Fibroblast of skin of left biceps (primary cell): ENCODE data around the gene ATCAY.
"Not testable (repeated sequence)": the region's sequence is repeated elsewhere in the genome, so short reads cannot be mapped to it uniquely, and the experiment has no call there.

ENCODE experiments used
- DNase-seq, 2 experiments: peaks; one replicate each; pipeline ENCODE4 v3.0.0-alpha.2; 2013; ENCODE audit warnings: low read depth in 2 of 2

ATCAY gene

DNA sequence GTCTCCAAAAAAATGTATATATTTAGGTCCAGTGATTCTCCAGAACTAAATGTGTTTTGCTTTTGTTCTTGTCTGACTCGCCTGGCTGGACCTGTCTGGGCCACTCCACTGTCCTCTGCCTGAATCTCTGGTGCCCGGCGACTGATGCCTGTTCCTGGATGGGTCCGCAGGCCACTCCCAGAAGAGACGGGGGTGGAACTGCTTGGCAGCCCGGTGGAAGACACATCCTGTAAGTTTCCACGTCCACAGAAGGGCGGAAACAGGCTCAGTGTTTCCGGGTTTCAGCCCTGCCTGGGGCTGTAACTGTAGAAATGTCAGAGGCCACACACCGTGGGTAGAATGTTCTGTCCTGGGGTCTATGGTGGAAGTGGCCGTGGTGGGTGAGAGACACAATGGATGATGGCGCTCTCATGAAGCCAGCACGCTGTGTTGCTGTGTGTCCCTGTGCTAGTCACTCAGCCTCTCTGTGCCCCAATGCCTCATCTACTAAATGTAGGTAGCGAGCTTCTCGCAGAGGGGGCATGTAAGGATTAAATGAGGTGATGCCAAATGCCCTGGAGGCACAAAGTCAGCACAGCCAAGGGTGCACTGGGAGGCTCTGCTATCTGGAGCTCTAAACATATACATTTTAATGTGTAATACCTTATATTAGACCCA is 22.0 kb downstream of the ATCAY start:
- DNase-seq, result no peak

DNA sequence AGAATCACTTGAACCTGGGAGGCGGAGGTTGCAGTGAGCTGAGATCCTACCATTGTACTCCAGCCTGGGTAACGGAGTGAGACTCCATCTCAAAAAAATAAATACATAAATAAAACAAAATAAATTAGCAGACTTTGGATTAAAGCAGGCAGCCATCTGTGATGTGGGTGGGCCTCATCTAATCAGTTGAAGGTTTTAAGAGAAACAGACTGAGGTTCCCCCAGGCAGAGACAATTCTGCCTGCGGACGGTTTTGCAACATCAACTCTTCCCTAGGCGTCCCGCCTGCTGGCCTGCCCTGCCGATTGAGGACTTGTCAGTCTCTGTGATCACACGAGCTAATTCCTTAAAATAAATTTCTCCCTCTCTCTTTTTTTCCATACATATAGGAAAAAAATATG is 23.7 kb downstream of the ATCAY start:
- DNase-seq, result no peak

- DNase-seq, result no peak
Observed at GRCh38 chr19:3907626-3908265, 27.3 kb downstream of the ATCAY start.

GRCh38 chr19:3908266-3909054 is 28.0 kb downstream of the ATCAY start:
- no peak for DNase-seq

DNA sequence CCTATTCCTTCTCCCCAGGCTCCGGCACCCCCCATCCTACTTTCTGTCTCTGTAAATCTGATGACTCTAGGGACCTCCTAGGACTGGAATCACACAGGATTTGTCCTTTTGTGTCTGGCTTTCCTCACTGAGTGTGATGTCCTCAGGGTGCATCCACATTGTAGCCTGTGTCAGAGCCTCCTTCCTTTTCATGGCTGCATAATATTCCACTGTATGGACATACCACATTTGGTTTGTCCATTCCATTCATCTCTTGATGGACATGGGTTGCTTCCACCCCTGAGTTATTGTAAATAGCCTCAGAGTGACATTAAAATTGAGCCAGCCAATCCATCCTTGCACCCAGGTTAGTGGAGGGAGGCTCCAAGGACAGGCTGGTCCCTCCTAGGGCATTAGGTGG is 29.6 kb downstream of the ATCAY start:
- no peak for DNase-seq

GRCh38 chr19:3914199-3914598 is 33.7 kb downstream of the ATCAY start:
- DNase-seq, result no peak

- no peak for DNase-seq
Observed at GRCh38 chr19:3916033-3916432, 35.5 kb downstream of the ATCAY start.

DNA sequence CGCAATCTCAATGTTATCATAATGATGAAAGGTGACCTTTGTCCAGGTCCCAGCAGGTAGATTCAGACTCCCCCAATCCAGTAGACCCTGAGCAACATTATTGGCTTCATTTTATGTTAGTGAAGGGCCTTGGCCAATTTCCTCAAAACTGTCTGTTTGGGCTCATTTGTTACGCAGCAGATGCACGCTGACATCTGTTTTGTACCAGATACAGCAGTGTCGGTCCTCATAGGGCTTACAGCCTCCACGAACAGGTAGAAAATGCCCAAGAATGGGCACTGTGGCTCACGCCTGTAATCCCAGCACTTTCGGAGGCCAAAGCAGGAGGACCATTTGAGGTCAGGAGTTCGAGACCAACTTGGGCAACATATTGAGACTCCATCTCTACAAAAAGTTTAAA is 39.3 kb downstream of the ATCAY start:
- no peak for DNase-seq

DNA sequence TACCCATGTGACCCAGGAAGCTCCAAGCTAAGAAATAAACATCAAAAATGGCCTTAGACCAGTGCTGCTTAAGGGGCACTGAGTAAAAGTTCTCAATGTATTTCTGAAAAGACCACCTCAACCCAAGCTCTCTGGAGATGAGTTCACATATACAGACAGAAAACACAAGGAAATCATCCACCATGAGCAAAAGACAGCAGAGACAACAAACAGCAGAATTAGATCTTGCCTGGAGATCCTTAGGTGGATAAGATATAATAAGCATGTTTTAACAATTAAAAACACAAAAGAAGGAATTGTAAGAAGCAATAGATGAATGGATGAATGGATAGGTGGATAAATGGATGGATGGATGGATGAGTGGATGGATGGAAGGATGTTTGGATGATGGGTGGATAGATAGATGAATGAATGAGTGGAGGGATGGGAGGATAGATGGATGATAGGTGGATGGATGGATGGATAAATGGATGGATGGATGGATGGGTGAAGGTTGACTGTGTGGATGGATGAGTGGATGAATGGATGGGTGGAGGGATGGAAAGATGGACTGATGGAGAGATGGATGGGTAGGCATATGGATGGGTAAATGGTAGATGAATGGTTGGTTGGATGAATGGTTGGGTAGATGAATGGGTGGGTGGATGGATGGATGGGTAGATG is 42.7 kb downstream of the ATCAY start:
- no peak for DNase-seq

GRCh38 chr19:3923912-3924311 is 43.4 kb downstream of the ATCAY start:
- DNase-seq, result no peak

- no peak for DNase-seq
Observed at GRCh38 chr19:3931041-3931440, 50.6 kb downstream of the ATCAY start.

DNA sequence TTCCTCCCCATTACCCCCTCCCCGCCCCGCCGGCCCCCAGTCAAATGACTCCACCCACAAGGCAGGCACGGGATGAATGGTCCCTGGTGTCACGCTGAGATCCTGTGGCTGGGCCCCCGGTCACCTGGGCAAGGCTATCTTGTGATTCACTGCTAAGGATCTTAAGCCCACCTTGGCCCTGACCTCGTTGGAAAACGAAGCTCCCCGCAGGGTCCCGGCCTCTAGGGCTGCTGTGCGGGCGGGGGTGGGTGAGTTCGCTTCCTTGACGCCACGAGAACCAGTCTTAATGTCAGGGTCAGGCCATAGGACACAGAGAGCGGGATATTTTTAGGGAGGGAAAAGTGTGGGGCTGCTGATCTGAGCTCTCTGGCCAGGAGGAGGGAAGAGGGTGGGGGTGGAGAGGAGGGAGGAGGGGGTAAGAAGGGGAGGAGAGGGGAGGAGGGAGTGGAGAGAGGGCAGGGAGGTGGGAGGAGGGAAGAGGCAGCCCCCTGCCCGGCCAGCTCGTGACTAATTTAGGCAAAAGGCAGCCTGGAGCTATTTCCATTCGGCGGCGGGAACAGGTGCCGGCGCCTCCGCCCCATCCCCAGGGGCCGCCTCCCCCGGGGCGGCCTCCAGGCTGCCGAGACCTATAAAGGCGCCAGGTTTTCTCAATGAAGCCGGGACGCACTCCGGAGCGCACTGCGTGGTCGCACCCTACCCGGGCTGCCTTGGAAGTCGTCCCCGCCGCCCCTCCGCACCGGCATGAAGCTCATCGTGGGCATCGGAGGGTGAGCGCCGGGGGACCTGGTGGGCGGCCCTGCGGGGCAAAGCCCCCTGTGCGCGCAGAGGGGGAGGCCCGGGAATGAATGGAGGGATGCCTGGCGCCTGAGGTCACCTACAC is 52.7 kb downstream of the ATCAY start, which contains the start of gene NMRK2:
Gene NMRK2 (plus strand): TSS at position 139 of the 880 bp plus-strand sequence. CDS start 603 bp downstream, at position 742.
- no peak for DNase-seq

GRCh38 chr19:3936506-3937442 is 56.3 kb downstream of the ATCAY start:
- DNase-seq, result no peak

- DNase-seq, result not testable (repeated sequence)
Observed at GRCh38 chr19:3938300-3938950, 57.9 kb downstream of the ATCAY start.

DNA sequence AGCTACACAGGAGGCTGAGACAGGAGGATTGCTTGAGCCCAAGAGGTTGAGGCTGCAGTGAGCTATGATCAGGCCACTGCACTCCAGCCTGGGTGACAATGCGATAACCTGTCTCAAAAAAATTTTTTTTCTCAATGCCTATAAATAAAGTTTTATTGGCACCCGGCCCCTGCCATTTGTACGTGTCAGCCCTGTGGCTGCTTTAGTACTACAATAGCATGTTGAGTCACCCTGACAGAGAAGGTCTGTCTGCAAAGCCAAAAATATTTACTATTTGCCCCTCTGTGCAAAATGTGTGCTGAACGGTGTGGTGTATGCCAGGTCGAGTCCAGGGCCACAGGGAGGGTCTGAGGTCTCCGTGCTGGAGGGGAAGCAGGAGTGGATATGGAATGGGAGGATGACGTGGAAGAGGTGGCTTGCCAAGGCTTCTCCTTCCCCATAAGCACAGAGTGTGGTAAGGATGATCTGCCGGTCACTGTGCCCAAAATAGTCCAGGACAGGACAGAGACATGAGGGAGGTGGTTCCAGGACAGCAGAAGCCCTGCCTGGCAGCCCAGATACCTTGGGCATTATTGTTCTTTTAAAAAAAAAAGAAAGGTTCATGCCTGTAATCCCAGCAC is 62.4 kb downstream of the ATCAY start:
- DNase-seq, result no peak

DNA sequence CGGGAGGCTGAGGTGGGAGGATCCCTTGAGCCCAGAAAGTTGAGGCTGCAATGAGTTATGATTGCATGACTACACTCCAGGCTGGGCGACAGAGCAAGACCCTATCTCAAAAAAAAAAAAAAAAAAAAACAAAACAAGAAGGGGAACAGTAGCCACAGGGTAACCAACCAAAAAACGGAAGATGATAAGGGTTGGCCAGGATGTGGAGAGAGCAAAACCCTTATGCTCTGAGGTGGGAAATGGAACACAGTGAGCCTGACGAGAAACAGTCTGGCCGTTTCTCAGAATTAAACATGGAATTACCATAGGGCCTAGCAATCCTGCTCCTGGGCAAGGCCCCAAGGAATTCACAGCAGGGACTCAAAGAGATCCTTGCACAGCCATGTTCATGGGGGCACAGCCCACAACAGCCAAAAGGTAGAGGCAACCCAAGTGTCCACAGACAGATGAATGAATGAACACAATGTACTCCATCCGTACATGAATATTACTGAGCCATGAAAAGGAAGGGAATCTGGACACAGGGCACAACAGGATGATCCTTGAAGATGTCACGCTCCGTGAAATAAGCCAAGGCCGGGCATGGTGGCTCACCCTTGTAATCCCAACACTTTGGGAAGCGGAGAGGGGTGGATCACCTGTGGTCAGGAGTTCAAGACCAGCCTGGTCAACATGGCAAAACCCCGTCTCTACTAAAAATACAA is 63.7 kb downstream of the ATCAY start:
- DNase-seq, result no peak

DNA sequence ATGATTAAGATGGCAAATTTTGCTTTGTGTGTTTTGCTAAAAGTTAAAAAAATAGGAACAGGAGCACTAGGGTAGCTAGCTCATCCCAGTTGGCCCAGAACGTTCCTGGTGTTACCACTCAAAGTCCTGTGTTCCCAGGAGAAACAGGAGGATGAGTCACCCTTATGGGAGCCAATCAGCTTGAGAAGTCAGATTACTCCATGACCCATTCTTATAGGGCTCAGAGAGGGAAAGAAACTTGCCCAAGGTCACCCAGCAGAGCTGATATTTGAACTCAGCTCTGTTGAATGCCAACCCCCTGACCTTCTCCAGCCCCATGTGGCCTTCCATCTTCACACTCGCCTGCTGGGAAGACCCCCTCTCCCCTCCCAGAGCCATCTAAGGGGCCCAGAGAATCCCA is 65.4 kb downstream of the ATCAY start:
- no peak for DNase-seq

DNA sequence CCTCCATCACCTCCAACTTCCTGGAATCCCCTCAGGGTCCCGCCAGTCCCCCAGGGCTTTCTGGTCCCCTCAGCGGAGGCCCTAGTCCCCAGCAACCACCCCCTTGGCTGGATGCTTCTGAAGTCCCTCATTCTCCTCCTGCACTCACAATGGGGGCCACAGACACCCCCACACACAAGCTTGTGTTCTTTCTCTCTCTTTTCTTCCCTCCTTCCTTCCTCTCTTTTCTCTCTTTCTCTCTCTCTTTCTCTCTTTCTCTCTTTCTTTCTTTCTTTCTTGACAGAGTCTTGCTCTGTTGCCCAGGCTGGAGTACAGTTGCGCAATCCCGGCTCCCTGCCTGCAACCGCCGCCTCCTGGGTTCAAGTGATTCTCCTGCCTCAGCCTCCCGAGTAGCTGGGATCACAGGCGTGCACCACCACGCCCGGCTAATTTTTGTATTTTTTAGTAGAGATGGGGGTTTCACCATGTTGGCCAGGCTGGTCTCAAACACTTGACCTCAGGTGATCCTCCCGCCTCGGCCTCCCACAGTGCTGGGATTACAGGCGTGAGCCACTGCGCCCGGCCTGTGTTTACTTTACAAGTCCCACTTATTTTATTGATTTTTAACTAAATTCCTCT is 66.9 kb downstream of the ATCAY start:
- not testable (repeated sequence) for DNase-seq
